HCT116 (cell line): ENCODE results near the gene SMNDC1. TPM values are rescaled to one million over a fixed set of nuclear protein-coding genes. Genes with fewer than 3 reads are reported as not detected.
"Not testable (repeated sequence)": the region's sequence is repeated elsewhere in the genome, so short reads cannot be mapped to it uniquely, and the experiment has no call there.

Experiments used
- ATAC-seq: fragments of 200-7000 bp; cut with Tn5 transposase; 2 replicates; pipeline ENCODE4 v1.9.1; 2020; ENCODE audit warnings: mild to moderate bottlenecking, moderate library complexity
- BruUV-seq: library from RNA; stranded (reverse); fragments of 400-500 nt; replicated peaks from 2 replicates; lab custom pipeline; 2021; lab: Mats Ljungman, UMichigan
- CTCF ChIA-PET: fragments of 300-600 bp; sonication (Branson Sonifier 250); formaldehyde crosslinking; loops from one replicate; lab custom pipeline; 2021; ENCODE audit warnings: antibody characterized with exemption; lab: Charles Lee
- POLR2A ChIA-PET: fragments of 300-600, 350-600 bp; sonication (Branson Sonifier 250); formaldehyde crosslinking; loops from one replicate; lab custom pipeline; 2021; ENCODE audit warnings: antibody characterized with exemption; lab: Charles Lee
- RAD21 ChIA-PET, 2 experiments: fragments of 300-600 bp; sonication (Branson Sonifier 250); formaldehyde crosslinking; loops; one replicate each; lab custom pipeline; 2023; ENCODE audit warnings: low total read pairs in 2 of 2; ENCODE audit not compliant: uncharacterized antibody in 2 of 2, unreplicated experiment in 2 of 2, low non-redundant PET in 1 of 2; lab: Charles Lee
- DNase-seq: peaks from one replicate; pipeline ENCODE4 v3.0.0-alpha.2; 2010; ENCODE audit warnings: low read depth, low spot score
- H2AFZ ChIP-seq: fragments of 200-600 bp; shearing (Covaris generic), sonication (generic); 2 replicates; pipeline ENCODE4 v1.6.1; 2017; ENCODE audit warnings: low read depth, mixed run types, mixed read lengths, antibody characterized with exemption, low read length; ENCODE audit not compliant: poor library complexity, severe bottlenecking
- H3K27ac ChIP-seq: 2 replicates; pipeline ENCODE4 v1.5.1; 2012; ENCODE audit warnings: low read depth, low read length
- H3K27me3 ChIP-seq: fragments of 200-600 bp; sonication (generic); 2 replicates; pipeline ENCODE4 v1.6.1; 2016; ENCODE audit warnings: mixed run types, low read length, mixed read lengths; ENCODE audit not compliant: insufficient read depth
- H3K36me3 ChIP-seq, 2 experiments: fragments of 200-500 bp in 1 of 2; fragments of 200-600 bp in 1 of 2; sonication (Bioruptor generic) in 1 of 2; sonication (generic) in 1 of 2; 2 replicates each; pipeline versions ENCODE4 v1.5.1 to v1.6.1; 2014 to 2016; ENCODE audit warnings: low read length in 2 of 2, inconsistent platforms in 1 of 2, mixed read lengths in 1 of 2, mixed run types in 1 of 2; ENCODE audit not compliant: insufficient read depth in 2 of 2, control insufficient read depth in 1 of 2
- H3K4me1 ChIP-seq, 2 experiments: fragments of 200-600 bp in 1 of 2; sonication (generic) in 1 of 2; 2 replicates each; pipeline versions ENCODE4 v1.5.1 to v1.6.1; 2012 to 2017; ENCODE audit warnings: low read length in 2 of 2, inconsistent platforms in 1 of 2, mild to moderate bottlenecking in 1 of 2, mixed read lengths in 1 of 2, mixed run types in 1 of 2, moderate library complexity in 1 of 2; ENCODE audit not compliant: insufficient read depth in 2 of 2, control insufficient read depth in 1 of 2
- H3K4me2 ChIP-seq: fragments of 200-600 bp; sonication (generic); 2 replicates; pipeline ENCODE4 v1.6.1; 2017; ENCODE audit warnings: mixed run types, low read length, mixed read lengths
- H3K4me3 ChIP-seq, 2 experiments: fragments of 200-600 bp in 1 of 2; sonication (generic) in 1 of 2; replicated peaks in 1 of 2; 2 replicates each; pipeline ENCODE4 v1.5.1; 2011 to 2016; ENCODE audit warnings: low read length in 2 of 2, control low read depth in 1 of 2, low read depth in 1 of 2, mild to moderate bottlenecking in 1 of 2, mixed read lengths in 1 of 2, mixed run types in 1 of 2
- H3K79me2 ChIP-seq: fragments of 200-600 bp; sonication (generic); 2 replicates; pipeline ENCODE4 v1.6.1; 2017; ENCODE audit warnings: mild to moderate bottlenecking, mixed run types, low read length, moderate library complexity, mixed read lengths; ENCODE audit not compliant: insufficient read depth
- H3K9ac ChIP-seq: fragments of 200-600 bp; sonication (generic); 2 replicates; pipeline ENCODE4 v1.6.1; 2016; ENCODE audit warnings: low read length, mixed read lengths
- H3K9me2 ChIP-seq: fragments of 200-600 bp; sonication (generic), shearing (Covaris generic); 2 replicates; pipeline ENCODE4 v1.6.1; 2017; ENCODE audit warnings: mixed run types, mild to moderate bottlenecking, moderate library complexity; ENCODE audit not compliant: insufficient read depth
- H3K9me3 ChIP-seq, 2 experiments: fragments of 200-500 bp in 1 of 2; fragments of 200-600 bp in 1 of 2; sonication (Bioruptor generic) in 1 of 2; sonication (generic) in 1 of 2; 2 replicates each; pipeline ENCODE4 v1.6.1; 2014 to 2017; ENCODE audit warnings: low read length in 2 of 2, mixed read lengths in 2 of 2, inconsistent platforms in 1 of 2, low read depth in 1 of 2, mild to moderate bottlenecking in 1 of 2, mixed run types in 1 of 2, moderate library complexity in 1 of 2; ENCODE audit not compliant: control insufficient read depth in 1 of 2, insufficient read depth in 1 of 2
- H4K20me1 ChIP-seq: fragments of 200-600 bp; sonication (generic), shearing (Covaris generic); 2 replicates; pipeline ENCODE4 v1.6.1; 2017; ENCODE audit warnings: mixed run types, mild to moderate bottlenecking, moderate library complexity; ENCODE audit not compliant: insufficient read depth
- JUND ChIP-seq: IDR thresholded peaks from 2 replicates; pipeline ENCODE4 v1.6.1; 2012
- intact Hi-C: fragments of 100-400 bp; cut with micrococcal nuclease; formaldehyde crosslinking; loops from 2 replicates; pipeline ENCODE4 v1.10.0; 2022
- total RNA-seq: library from RNA; stranded (reverse); gene quantifications from one replicate; pipeline ENCODE4 v1.2.1, GENCODE V29; 2021; ENCODE audit not compliant: unreplicated experiment
- TF ChIP-seq, protein P1 (sequence below): IDR thresholded peaks from 2 replicates; pipeline ENCODE4 v1.6.1; 2012
- TF ChIP-seq, protein P2 (sequence below): IDR thresholded peaks from 2 replicates; pipeline ENCODE4 v1.6.1; 2012

Gene SMNDC1
- total RNA-seq, 1 experiment from 2014 or later: 61.7 TPM

- Histone ChIP-seq H3K27ac (no peak overlapping the region), H4K20me1 (no peaks in the 10 kb centered on the region), H3K9me2 (no peaks in the 10 kb centered on the region), H3K4me2 (no peak overlapping the region), H3K9me3 (no peaks in the 10 kb centered on the region), H2AFZ (no peak overlapping the region), H3K36me3 (no peaks in the 10 kb centered on the region), H3K4me3 (no peak overlapping the region), H3K79me2 (no peaks in the 10 kb centered on the region), H3K27me3 (no peaks in the 10 kb centered on the region), H3K4me1 (peaks cover 4 to 8% of the 10 kb centered on the region in 2 experiments; a peak in 2 of 4 replicates), H3K9ac (no peak overlapping the region)
- TF ChIP-seq, protein P1, sequence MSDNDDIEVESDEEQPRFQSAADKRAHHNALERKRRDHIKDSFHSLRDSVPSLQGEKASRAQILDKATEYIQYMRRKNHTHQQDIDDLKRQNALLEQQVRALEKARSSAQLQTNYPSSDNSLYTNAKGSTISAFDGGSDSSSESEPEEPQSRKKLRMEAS: no peak
- TF ChIP-seq, protein P2, sequence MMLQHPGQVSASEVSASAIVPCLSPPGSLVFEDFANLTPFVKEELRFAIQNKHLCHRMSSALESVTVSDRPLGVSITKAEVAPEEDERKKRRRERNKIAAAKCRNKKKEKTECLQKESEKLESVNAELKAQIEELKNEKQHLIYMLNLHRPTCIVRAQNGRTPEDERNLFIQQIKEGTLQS: no peak
- no peak for TF ChIP-seq JUND
- RAD21 ChIA-PET: no interaction called here
- CTCF ChIA-PET: interaction anchor here (0.9 to 1.2 kb wide), 4 partner anchors 13 to 389 kb away, joined by 3 to 6 read pairs (median 4); no protein-coding TSS in a partner anchor
- BruUV-seq: no TSS peak
- intact Hi-C loops: no loop called here
- POLR2A ChIA-PET: no interaction called here
- no peak for ATAC-seq
- no peak for DNase-seq
Observed at GRCh38 chr10:110273474-110273873, 31.2 kb downstream of the SMNDC1 start.

- BruUV-seq, H3K36me3 ChIP-seq, H3K4me2 ChIP-seq, H3K9ac ChIP-seq, POLR2A ChIA-PET, H4K20me1 ChIP-seq, H3K4me1 ChIP-seq, H3K4me3 ChIP-seq, RAD21 ChIA-PET, H3K79me2 ChIP-seq, DNase-seq, H3K27me3 ChIP-seq, H3K27ac ChIP-seq, ATAC-seq, H3K9me3 ChIP-seq, intact Hi-C loops, H2AFZ ChIP-seq, H3K9me2 ChIP-seq: not testable (repeated sequence)
- CTCF ChIA-PET: interaction anchor here (0.7 to 1.2 kb wide), 5 partner anchors 12 to 389 kb away, joined by 3 to 6 read pairs (median 3); no protein-coding TSS in a partner anchor
Observed at GRCh38 chr10:110272995-110273394, 31.7 kb downstream of the SMNDC1 start.
